ENCODE measurements around the gene MAP4K2. TPM values are rescaled to one million over a fixed set of nuclear protein-coding genes. Genes with fewer than 3 reads are reported as not detected.

MAP4K2 gene
- total RNA-seq, 1 experiment from 2014 or later, result 46.5 TPM

DNA sequence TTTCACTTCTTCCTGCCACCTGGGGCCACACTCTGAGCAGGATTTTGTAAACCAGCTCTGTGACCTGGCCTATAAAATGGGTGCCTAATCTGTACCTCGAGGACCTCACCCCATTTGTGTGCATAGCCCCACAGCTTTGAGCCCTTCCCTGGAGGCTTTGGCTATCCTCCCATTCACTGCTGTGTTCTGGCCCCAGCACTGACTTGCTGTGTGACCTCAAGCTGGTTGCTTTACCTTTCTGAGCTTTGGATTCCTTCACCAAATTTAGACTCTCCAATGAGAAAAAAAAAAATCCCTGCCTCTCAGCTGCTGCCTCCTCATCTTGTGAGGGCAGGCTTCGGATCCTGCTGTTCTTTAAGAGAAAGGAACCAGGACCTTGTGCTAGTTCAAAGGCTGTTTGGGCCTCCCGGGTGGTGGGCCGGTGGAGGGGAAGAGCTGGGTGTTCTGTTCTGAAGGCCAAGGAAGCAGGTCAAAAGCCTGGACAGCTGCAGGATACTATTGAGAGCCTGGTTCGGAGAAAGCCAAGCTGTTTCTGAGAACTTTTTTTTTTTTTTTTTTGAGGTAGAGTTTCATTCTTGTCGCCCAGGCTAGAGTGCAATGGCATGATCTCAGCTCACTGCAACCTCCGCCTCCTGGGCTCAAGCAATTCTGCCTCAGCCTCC is 42.1 kb downstream of the MAP4K2 start:
- TF ChIP-seq EZH2 (IDR thresholded peaks at IDR 0.05; ENCODE audit: borderline replicate concordance, low read depth, low read length, poor library complexity, severe bottlenecking) (no peak), CTCF (conservative IDR thresholded peaks at IDR 0.05; ENCODE audit: low read depth, low read length) (no peak)
- intact Hi-C loops (cut with micrococcal nuclease; ENCODE audit: unreplicated experiment), result no loop called here
- H3K27ac ChIP-seq (ENCODE audit: low read depth, low read length, poor library complexity, severe bottlenecking), result no peak overlapping the region

GRCh38 chr11:64759722-64760719 is 43.0 kb downstream of the MAP4K2 start, which contains the start of gene PYGM:
Gene PYGM, minus strand, starts transcription at chr11:64759974. Its CDS starts 76 bp downstream, at chr11:64759898.
- H3K4me3 ChIP-seq (ENCODE audit: low read depth, low read length, poor library complexity, severe bottlenecking), result no peak within 1 kb of the TSS
- DNase-seq (ENCODE audit: low spot score), result no peak
- H3K36me3 ChIP-seq (ENCODE audit: insufficient read depth, low read length, poor library complexity, severe bottlenecking), result peaks cover 29% of the 10 kb centered on the region
- peaks cover 21% of the 10 kb centered on the region for H3K4me1 ChIP-seq (ENCODE audit: insufficient read depth, low read length, poor library complexity, severe bottlenecking)
- no peaks in the 10 kb centered on the region for H3K9me3 ChIP-seq (ENCODE audit: low read depth, low read length, poor library complexity, severe bottlenecking)
- intact Hi-C loops (cut with micrococcal nuclease; ENCODE audit: unreplicated experiment), result no loop called here
- no peaks in the 10 kb centered on the region for H3K27me3 ChIP-seq (replicated peaks; ENCODE audit: insufficient read depth, low read depth, low read length, poor library complexity)
- ChIA-PET CTCF (no interaction called here), POLR2A (ENCODE audit: low non-redundant PET) (interaction anchor here (0.5 to 0.8 kb wide), 2 partner anchors 13 kb away, joined by 5 to 8 read pairs; no protein-coding TSS in a partner anchor)
- BruUV-seq (replicated peaks), result no TSS peak
- peak within 1 kb of the TSS; percentile 24 for H3K27ac ChIP-seq (ENCODE audit: low read depth, low read length, poor library complexity, severe bottlenecking)
- TF ChIP-seq EZH2 (IDR thresholded peaks at IDR 0.05; ENCODE audit: borderline replicate concordance, low read depth, low read length, poor library complexity, severe bottlenecking) (no peak), CTCF (conservative IDR thresholded peaks at IDR 0.05; ENCODE audit: low read depth, low read length) (no peak)

More for the DNA sequence above, 42.1 kb downstream of the MAP4K2 start:
- Histone ChIP-seq H3K4me1 (ENCODE audit: insufficient read depth, low read length, poor library complexity, severe bottlenecking) (peaks cover 27% of the 10 kb centered on the region), H3K4me3 (ENCODE audit: low read depth, low read length, poor library complexity, severe bottlenecking) (no peak overlapping the region), H3K9me3 (ENCODE audit: low read depth, low read length, poor library complexity, severe bottlenecking) (no peaks in the 10 kb centered on the region), H3K36me3 (ENCODE audit: insufficient read depth, low read length, poor library complexity, severe bottlenecking) (peaks cover 38% of the 10 kb centered on the region), H3K27me3 (replicated peaks; ENCODE audit: insufficient read depth, low read depth, low read length, poor library complexity) (no peaks in the 10 kb centered on the region)
- ChIA-PET CTCF (interaction anchor here (0.6 kb wide), 1 partner anchor 83 kb away, joined by 3 read pairs; no protein-coding TSS in a partner anchor), POLR2A (ENCODE audit: low non-redundant PET) (interaction anchor here (0.6 to 0.8 kb wide), 2 partner anchors 11 to 12 kb away, joined by 7 to 8 read pairs; no protein-coding TSS in a partner anchor)
- no peak for DNase-seq (ENCODE audit: low spot score)
- BruUV-seq (replicated peaks), result no TSS peak

DNA sequence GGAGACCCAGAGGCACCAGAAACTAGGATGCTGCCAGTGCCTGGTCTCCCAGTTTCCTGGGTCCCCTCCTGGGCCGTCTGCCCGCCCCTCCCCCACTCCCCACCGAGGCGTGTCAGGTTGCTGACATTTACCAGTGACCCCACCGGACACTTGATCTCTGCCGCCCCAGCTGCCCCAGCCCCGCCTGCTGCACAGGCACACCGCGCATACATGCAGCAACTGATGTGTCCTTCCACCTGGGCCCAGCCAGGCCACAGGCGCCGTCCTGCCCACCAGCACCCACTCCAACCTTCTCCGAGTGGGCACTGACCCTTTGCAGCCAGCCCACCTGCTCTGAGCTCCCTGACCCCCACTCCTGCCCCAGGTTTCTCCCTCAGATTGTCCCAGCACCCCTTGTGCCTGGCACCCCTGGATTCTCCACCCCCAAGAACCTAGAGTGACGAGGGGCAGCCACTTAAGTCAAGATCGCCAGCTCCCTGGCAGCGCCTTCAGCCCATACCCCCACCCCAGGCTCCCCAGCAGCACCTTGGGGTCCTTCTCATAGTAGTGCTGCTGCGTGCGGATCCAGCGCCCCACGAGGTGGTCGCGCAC is 43.8 kb downstream of the MAP4K2 start:
- intact Hi-C loops (cut with micrococcal nuclease; ENCODE audit: unreplicated experiment), result no loop called here
- Histone ChIP-seq H3K27ac (ENCODE audit: low read depth, low read length, poor library complexity, severe bottlenecking) (no peak overlapping the region), H3K4me3 (ENCODE audit: low read depth, low read length, poor library complexity, severe bottlenecking) (no peak overlapping the region), H3K36me3 (ENCODE audit: insufficient read depth, low read length, poor library complexity, severe bottlenecking) (peaks cover 22% of the 10 kb centered on the region), H3K9me3 (ENCODE audit: low read depth, low read length, poor library complexity, severe bottlenecking) (no peaks in the 10 kb centered on the region), H3K27me3 (replicated peaks; ENCODE audit: insufficient read depth, low read depth, low read length, poor library complexity) (no peaks in the 10 kb centered on the region), H3K4me1 (ENCODE audit: insufficient read depth, low read length, poor library complexity, severe bottlenecking) (peaks cover 13% of the 10 kb centered on the region)
- POLR2A ChIA-PET (ENCODE audit: low non-redundant PET), result interaction anchor here (0.5 kb wide), 1 partner anchor 14 kb away, joined by 5 read pairs; no protein-coding TSS in a partner anchor
- no peak for TF ChIP-seq EZH2 (IDR thresholded peaks at IDR 0.05; ENCODE audit: borderline replicate concordance, low read depth, low read length, poor library complexity, severe bottlenecking)
- no peak for TF ChIP-seq CTCF (conservative IDR thresholded peaks at IDR 0.05; ENCODE audit: low read depth, low read length)
- DNase-seq (ENCODE audit: low spot score), result no peak
- BruUV-seq (replicated peaks), result no TSS peak
- CTCF ChIA-PET, result interaction anchor here (0.6 kb wide), 1 partner anchor 310 kb away, joined by 3 read pairs; no protein-coding TSS in a partner anchor
